ENCODE results near the gene CAMK2B.

CAMK2B gene

DNA sequence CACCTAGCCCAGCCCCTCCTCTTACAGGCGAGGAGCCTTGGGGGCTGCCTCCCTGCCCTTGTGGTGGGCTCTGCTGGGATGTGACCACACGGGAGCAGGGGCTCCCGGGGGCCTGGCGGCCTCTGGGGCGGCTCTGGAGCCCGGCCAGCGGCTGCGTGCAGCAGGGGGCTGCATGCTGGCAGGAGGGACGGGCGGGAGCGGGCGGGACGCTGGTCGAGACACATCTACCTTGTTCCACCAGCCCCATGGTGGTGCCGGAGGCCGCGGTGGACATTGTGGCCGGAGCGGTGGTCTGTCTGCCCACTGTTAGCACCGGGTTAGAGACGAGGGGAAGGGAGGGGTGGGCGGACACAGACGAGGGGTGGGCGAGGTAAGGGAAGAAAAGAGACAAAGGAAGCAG, 86.0 kb downstream of the CAMK2B start:
- Histone ChIP-seq H3K9me3 (ENCODE audit: control insufficient read depth, insufficient read depth, low read length) (no peaks in the 10 kb centered on the region), H3K79me2 (ENCODE audit: control insufficient read depth, low read length) (no peaks in the 10 kb centered on the region), H3K27me3 (ENCODE audit: control insufficient read depth, low read length) (peaks cover 7% of the 10 kb centered on the region; the same call in 1 of the 2 replicates), H3K4me1 (ENCODE audit: control insufficient read depth, low read length) (peaks cover 13% of the 10 kb centered on the region), H3K4me3 (ENCODE audit: low read length) (no peak overlapping the region), H3K4me2 (ENCODE audit: low read length) (no peak overlapping the region), H3F3A (ENCODE audit: control insufficient read depth, insufficient read depth) (no peaks in the 10 kb centered on the region), H3K36me3 (ENCODE audit: control insufficient read depth, low read length) (no peaks in the 10 kb centered on the region), H3K27ac (ENCODE audit: low read depth, low read length) (no peak overlapping the region), H3K9me2 (replicated peaks; ENCODE audit: control insufficient read depth, low read length) (no peaks in the 10 kb centered on the region), H4K20me1 (ENCODE audit: control insufficient read depth, insufficient read depth, low read depth, low read length) (no peaks in the 10 kb centered on the region)
- no peak for TF ChIP-seq CTCF (IDR thresholded peaks at IDR 0.05; ENCODE audit: low read depth, low read length, poor library complexity, severe bottlenecking)
- no peak for TF ChIP-seq EZH2phosphoT487 (IDR thresholded peaks at IDR 0.05; ENCODE audit: borderline replicate concordance, low read length)

- Histone ChIP-seq H3K4me1 (ENCODE audit: control insufficient read depth, low read length) (peaks cover 13% of the 10 kb centered on the region), H3K4me3 (ENCODE audit: low read length) (no peak overlapping the region), H3K36me3 (ENCODE audit: control insufficient read depth, low read length) (no peaks in the 10 kb centered on the region), H3K27ac (ENCODE audit: low read depth, low read length) (no peak overlapping the region), H3K79me2 (ENCODE audit: control insufficient read depth, low read length) (no peaks in the 10 kb centered on the region), H3K9me2 (replicated peaks; ENCODE audit: control insufficient read depth, low read length) (no peaks in the 10 kb centered on the region), H3K4me2 (ENCODE audit: low read length) (no peak overlapping the region), H3K27me3 (ENCODE audit: control insufficient read depth, low read length) (peaks cover 7% of the 10 kb centered on the region; the same call in 1 of the 2 replicates), H3K9me3 (ENCODE audit: control insufficient read depth, insufficient read depth, low read length) (no peaks in the 10 kb centered on the region), H4K20me1 (ENCODE audit: control insufficient read depth, insufficient read depth, low read depth, low read length) (no peaks in the 10 kb centered on the region), H3F3A (ENCODE audit: control insufficient read depth, insufficient read depth) (no peaks in the 10 kb centered on the region)
- TF ChIP-seq EZH2phosphoT487 (IDR thresholded peaks at IDR 0.05; ENCODE audit: borderline replicate concordance, low read length), result no peak
- no peak for TF ChIP-seq CTCF (IDR thresholded peaks at IDR 0.05; ENCODE audit: low read depth, low read length, poor library complexity, severe bottlenecking)
Observed at GRCh38 chr7:44238116-44238695, 87.2 kb downstream of the CAMK2B start.

DNA sequence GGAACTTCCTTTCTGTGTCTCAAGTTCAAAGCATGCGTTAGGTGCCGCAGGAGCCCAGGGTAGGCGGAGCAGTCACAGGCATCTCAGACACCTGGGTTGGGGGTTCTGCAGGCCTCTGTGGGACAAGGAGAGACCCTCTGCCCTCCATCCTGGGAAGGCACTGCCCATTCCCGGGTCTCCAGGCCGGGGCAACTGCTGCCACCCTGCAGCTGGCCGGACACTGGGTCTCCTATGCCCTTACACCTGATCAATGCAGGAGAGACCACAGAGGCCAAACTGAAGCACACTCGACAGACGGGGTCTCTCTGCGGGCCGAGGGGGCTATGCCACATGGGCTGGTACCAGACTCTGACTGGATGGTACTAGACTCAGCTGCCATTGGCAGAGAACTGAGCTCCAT, 87.7 kb downstream of the CAMK2B start:
- no peak for TF ChIP-seq CTCF (IDR thresholded peaks at IDR 0.05; ENCODE audit: low read depth, low read length, poor library complexity, severe bottlenecking)
- TF ChIP-seq EZH2phosphoT487 (IDR thresholded peaks at IDR 0.05; ENCODE audit: borderline replicate concordance, low read length), result no peak
- Histone ChIP-seq H3K4me1 (ENCODE audit: control insufficient read depth, low read length) (peaks cover 13% of the 10 kb centered on the region), H3K79me2 (ENCODE audit: control insufficient read depth, low read length) (no peaks in the 10 kb centered on the region)

More for the DNA sequence above, 87.7 kb downstream of the CAMK2B start:
- H3K27ac ChIP-seq (ENCODE audit: low read depth, low read length), result no peak overlapping the region
- H3K4me2 ChIP-seq (ENCODE audit: low read length), result no peak overlapping the region
- no peaks in the 10 kb centered on the region for H4K20me1 ChIP-seq (ENCODE audit: control insufficient read depth, insufficient read depth, low read depth, low read length)
- no peaks in the 10 kb centered on the region for H3K9me3 ChIP-seq (ENCODE audit: control insufficient read depth, insufficient read depth, low read length)
- H3K27me3 ChIP-seq (ENCODE audit: control insufficient read depth, low read length), result peaks cover 7% of the 10 kb centered on the region; the same call in 1 of the 2 replicates
- H3K9me2 ChIP-seq (replicated peaks; ENCODE audit: control insufficient read depth, low read length), result no peaks in the 10 kb centered on the region
- no peaks in the 10 kb centered on the region for H3F3A ChIP-seq (ENCODE audit: control insufficient read depth, insufficient read depth)
- no peak overlapping the region for H3K4me3 ChIP-seq (ENCODE audit: low read length)
- H3K36me3 ChIP-seq (ENCODE audit: control insufficient read depth, low read length), result no peaks in the 10 kb centered on the region
